ENCODE data around the gene SPATC1L. TPM values are rescaled to one million over a fixed set of nuclear protein-coding genes. Genes with fewer than 3 reads are reported as not detected.

SPATC1L gene
- total RNA-seq, 1 experiment from 2014 or later: 36.0 TPM

- peaks cover 15 to 32% of the 10 kb centered on the region in 2 experiments for H3K9me3 Mint-ChIP-seq
Measured at GRCh38 chr21:46158666-46159300, 25.5 kb downstream of the SPATC1L start.

More at GRCh38 chr21:46158666-46159300, 25.5 kb downstream of the SPATC1L start:
- no peaks in the 10 kb centered on the region for H3K27me3 ChIP-seq (ENCODE audit: insufficient read depth, low read length)
- TF ChIP-seq CTCF (conservative IDR thresholded peaks at IDR 0.05): no peak
- H4K20me1 ChIP-seq (ENCODE audit: control insufficient read depth, insufficient read depth, insufficient read length): no peaks in the 10 kb centered on the region
- no peak overlapping the region for H4K8ac ChIP-seq (replicated peaks; ENCODE audit: insufficient read length, low read depth, low read length)
- H3K9ac ChIP-seq (ENCODE audit: extremely low read depth, insufficient read length, low read length): no peak overlapping the region
- no peak overlapping the region for H3K4me3 Mint-ChIP-seq
- DNase-seq: no peak
- H2AK5ac ChIP-seq (ENCODE audit: insufficient read length, low read length): no peak overlapping the region
- no peak overlapping the region for H2BK5ac ChIP-seq (ENCODE audit: insufficient read length, low read length)
- no peak overlapping the region for H4K91ac ChIP-seq (ENCODE audit: insufficient read length, low read depth, low read length)
- no peak overlapping the region for H3K4me2 ChIP-seq (ENCODE audit: insufficient read depth, insufficient read length, low read length)
- no peak overlapping the region for H4K5ac ChIP-seq (ENCODE audit: insufficient read length, low read depth, low read length)
- no peak overlapping the region for H3K27ac ChIP-seq (ENCODE audit: insufficient read length, low read depth, low read length)
- H2BK120ac ChIP-seq (ENCODE audit: low read depth, low read length, poor library complexity, severe bottlenecking): no peak overlapping the region
- H3K14ac ChIP-seq (ENCODE audit: insufficient read depth, low read length): no peak overlapping the region
- no peak overlapping the region for H2BK15ac ChIP-seq (ENCODE audit: low read depth, low read length)
- H3K79me2 ChIP-seq (ENCODE audit: insufficient read depth, low read length): no peaks in the 10 kb centered on the region
- no peak overlapping the region for H3K18ac ChIP-seq (ENCODE audit: insufficient read length, low read depth, low read length)
- H3K4me1 ChIP-seq (ENCODE audit: insufficient read depth, low read length): no peaks in the 10 kb centered on the region
- H3K27me3 Mint-ChIP-seq (ENCODE audit: low read depth): no peaks in the 10 kb centered on the region
- no peak overlapping the region for H2AFZ ChIP-seq (ENCODE audit: low read length)
- no peak overlapping the region for H3T11ph ChIP-seq (ENCODE audit: low read length)
- H3K36me3 Mint-ChIP-seq (ENCODE audit: insufficient read depth in 1 of 3, low read depth in 3 of 3): peaks cover 25 to 35% (median 25%) of the 10 kb centered on the region in 3 experiments
- H3K9me3 ChIP-seq (ENCODE audit: control insufficient read depth, low read depth, low read length): no peaks in the 10 kb centered on the region
- no CpG with 5 or more reads among the region's 10 CpGs for WGBS (ENCODE audit: extremely low coverage, insufficient read length, low lambda C conversion rate)
- peak overlapping the region in 2 of 3 experiments; percentile 41 to 52; a peak in 3 of 7 replicates for H3K27ac Mint-ChIP-seq
- no peaks in the 10 kb centered on the region for H3K23me2 ChIP-seq (ENCODE audit: insufficient read length, low read depth, low read length, poor library complexity, severe bottlenecking)
- H2BK12ac ChIP-seq (ENCODE audit: insufficient read length, low read depth, low read length): no peak overlapping the region
- no peaks in the 10 kb centered on the region for H3K4me1 Mint-ChIP-seq
- no peak overlapping the region for H3K4ac ChIP-seq (ENCODE audit: low read depth, low read length)
- H3K23ac ChIP-seq (ENCODE audit: insufficient read length, low read depth, low read length): no peak overlapping the region
- H3K56ac ChIP-seq (ENCODE audit: insufficient read length, low read depth, low read length): no peak overlapping the region
- no peak overlapping the region for H2BK20ac ChIP-seq (ENCODE audit: low read depth, low read length, poor library complexity, severe bottlenecking)
- no peaks in the 10 kb centered on the region for H3K79me1 ChIP-seq (ENCODE audit: insufficient read depth, low read depth, low read length, poor library complexity, severe bottlenecking)

Data from H9 (cell line).